GM18502 (cell line): Measurements from ENCODE around the gene KIRREL3.

Source experiments
- ATAC-seq: cut with Tn5 transposase; IDR thresholded peaks from one replicate; pipeline ENCODE4 v1.9.1; 2021; ENCODE audit warnings: mild to moderate bottlenecking; ENCODE audit not compliant: unreplicated experiment, poor library complexity

Gene KIRREL3

DNA sequence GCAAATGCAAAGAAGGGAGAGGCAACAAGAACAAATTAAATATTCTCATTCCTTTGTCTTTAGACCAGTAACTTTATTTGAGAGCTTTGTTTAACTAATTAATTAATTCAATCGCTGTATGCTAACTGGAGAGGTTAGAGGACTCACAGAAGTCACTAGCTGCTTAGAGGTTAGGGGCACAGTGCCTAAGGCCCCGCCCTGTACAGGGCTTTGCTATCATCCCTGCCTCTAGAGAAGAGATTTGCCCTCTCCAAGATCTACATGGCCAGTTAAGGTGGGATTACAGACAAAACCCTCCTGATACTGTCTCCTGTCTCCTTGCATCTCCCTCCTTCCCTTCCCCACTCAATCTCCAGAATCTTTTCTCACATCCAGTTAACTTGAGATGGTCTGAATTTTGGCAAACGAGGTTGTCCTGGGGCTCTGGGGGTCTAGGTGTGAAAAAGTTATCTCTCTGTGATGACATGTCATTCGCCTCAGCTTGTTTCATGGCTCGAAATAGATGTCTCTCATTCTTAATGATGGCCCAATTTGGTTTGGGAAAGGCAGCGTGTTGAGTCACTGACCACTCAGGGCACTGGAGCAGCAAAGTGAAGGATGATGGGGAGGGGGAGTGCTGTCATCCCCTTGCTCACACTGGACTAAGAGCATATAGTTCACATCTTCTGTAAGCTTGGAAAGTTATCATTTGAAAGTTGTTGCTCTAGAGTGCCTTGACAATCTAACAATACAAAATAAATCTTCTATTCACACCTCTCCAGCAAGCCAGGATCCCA, 190.9 kb downstream of the KIRREL3 start:
- no peak for ATAC-seq

DNA sequence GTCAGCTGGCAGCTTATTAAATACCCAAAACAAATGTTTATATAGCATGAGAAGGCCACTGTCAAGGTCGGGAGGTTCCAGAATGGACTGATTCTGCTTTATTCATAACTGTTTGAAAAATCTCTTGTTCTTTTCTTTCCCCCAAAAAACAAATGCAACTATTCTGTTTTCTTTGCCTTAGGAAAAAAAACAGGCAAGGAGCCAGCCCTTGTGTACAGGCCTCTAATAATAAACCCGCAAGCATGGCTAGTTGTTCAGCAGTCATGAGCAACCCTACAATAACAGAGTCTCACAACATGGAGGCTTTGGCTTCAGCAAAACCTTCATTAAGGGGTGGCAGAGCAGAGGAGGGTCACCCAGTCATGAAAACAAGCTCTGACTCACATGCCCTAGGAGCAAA, 191.7 kb downstream of the KIRREL3 start:
- ATAC-seq: no peak

GRCh38 chr11:126808296-126808695, 192.3 kb downstream of the KIRREL3 start:
- ATAC-seq: no peak

DNA sequence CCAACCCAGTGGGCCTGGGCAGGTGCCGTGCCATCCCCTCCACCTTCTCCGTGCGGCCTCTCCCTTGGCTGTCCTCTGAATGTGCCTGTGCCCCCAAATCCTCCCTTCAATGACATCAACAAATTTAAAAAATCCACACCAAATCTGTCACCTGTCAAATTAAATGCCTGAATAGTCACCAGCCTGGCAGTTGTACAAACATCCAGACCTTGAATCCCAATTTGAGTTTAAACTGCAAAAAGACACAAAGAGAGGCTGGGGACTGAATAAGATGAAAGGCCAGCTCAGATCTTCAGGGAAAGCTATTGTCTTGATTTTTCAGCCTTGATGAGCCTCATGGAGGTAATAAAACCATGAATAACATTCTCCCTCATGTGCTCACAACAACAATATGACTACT, 194.7 kb downstream of the KIRREL3 start:
- ATAC-seq: no peak

DNA sequence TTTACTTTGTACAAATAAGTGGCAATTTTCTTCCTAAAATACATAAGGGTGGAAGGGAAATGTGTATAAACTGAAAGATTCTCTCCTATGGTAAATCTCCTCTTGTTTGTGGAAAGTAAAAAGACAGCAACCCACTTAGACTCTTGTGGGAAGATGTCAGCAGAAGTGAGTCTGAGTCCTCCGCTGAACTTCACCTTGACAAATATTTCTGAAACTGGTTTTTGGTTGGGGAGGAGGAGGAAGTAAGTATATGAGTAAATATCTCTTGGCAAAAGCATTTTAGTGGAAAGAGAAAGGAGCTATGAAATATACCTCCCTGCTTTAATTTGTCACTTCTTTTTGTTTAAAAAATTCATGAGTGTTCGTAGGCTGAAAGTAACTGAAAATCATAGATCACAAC, 196.2 kb downstream of the KIRREL3 start:
- no peak for ATAC-seq

GRCh38 chr11:126800009-126800408, 200.6 kb downstream of the KIRREL3 start:
- no peak for ATAC-seq

DNA sequence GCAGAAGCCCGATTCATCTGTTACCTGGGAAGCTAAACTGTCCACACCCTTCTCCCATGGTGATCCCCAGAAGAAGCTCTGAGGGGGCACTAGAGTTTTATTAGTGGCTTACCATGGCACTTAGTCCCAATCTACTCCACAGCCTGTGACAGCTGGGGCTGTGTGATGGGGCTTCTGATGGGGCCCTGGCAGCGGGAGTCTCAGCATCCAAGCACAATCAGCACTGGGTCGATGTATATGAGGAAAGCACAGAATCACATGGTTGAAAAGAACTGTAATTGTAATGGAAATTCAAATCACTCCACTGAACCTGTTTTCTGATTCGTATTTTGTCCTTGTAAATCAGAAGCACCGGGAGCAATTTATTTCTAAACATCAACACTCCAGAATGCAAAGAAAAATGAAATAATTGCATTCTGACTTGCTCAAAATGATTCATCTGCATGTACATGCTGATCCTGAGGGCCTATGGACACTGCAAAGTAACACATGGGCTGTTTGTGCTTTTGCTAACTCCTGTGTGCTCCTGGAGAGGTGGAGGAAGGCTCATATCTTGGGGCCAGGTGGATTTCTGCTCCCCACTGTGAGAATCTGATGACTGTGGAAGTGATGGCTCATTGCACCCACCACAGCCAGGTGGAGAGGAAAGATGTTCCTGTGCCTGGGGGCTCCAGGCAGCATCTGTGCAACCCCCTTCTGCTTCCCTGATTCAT, 203.0 kb downstream of the KIRREL3 start:
- no peak for ATAC-seq

- no peak for ATAC-seq
Observed at GRCh38 chr11:126793596-126793995, 207.0 kb downstream of the KIRREL3 start.

GRCh38 chr11:126791991-126792390, 208.6 kb downstream of the KIRREL3 start:
- no peak for ATAC-seq

DNA sequence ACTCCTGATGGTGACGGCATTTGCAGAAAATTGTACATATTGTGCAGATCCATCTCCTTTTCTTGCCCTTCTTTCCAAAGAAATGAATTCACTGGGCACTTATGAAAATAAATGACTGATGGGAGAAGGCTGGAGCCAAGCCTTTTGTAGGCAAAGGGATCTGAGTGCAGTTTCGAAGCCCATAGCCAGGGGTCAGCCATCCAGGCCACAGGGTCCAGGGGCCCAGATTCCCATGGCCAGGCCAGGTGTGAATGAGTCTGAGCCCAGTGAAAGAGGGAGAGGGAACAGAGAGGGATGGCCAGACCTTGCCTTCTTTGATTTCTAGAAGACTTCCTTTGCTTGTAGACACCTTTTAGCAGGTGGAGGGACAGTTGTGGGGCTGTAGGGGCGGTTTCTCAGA, 209.1 kb downstream of the KIRREL3 start:
- ATAC-seq: no peak

DNA sequence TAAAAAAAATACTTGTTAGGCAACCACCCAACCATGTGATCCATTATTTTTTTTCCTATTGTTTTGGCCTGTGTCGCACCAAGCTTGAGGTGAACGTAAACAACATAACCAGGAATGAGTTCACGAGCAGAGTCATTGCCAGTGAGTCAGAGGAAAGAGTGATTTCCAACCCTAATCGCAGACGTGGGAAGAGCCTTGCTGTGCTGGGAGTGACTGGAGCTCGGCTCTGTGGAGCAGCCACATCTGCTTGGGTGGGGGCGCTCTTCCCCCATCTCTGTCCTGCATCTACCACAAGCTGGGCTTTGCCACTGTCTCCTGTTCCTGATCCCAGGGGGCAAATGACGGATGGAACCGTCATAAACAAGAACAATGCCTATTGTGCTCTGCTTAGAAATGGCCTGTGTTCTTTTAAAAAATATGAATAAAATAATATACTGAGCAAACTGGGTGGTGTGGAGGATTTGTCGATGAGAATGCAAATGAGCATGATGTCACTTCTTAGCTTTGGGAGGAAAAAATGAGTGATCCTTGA, 210.0 kb downstream of the KIRREL3 start:
- no peak for ATAC-seq

- no peak for ATAC-seq
Observed at GRCh38 chr11:126782810-126783209, 217.8 kb downstream of the KIRREL3 start.

- no peak for ATAC-seq
Observed at GRCh38 chr11:126781942-126782341, 218.6 kb downstream of the KIRREL3 start.

DNA sequence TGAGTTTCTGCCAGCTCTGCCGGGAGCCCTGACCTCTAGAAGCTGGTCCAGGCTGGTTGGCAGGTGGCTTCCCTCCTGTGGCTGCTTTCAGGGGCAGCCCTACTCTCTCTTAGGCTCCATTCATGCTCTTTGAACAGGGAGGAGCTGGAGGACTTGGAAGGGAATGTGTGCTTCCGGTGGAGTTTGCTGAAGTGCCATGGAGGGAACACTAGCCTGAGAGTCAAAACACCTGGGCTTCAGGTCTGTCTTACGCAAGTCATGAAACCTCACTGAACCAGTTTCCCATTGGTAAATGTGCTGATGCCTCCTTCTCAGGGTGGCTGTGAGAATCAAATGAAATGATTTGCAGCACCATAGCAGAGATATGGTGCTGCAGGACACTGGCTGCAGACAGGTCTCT, 224.5 kb downstream of the KIRREL3 start:
- no peak for ATAC-seq

GRCh38 chr11:126772267-126772666, 228.3 kb downstream of the KIRREL3 start:
- ATAC-seq: no peak

DNA sequence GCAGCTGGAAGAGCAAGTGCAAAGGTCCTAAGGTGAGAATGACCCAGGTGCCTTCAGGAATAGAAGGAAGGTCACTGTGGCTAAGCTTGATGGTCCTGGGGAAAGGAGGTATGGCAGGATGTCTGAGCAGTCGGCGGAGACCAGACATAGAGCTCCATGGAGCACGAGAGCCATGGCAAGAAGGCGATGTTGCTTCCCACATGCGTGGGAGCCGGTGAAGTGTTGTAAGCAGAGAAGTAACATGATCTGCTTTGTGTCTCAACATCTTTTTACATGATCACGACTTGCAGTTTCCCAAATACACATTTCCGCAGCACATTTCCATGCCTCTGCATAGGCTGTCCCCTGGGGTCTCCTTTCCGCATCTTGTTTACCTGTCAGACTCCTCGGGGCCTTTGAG, 231.9 kb downstream of the KIRREL3 start:
- ATAC-seq: no peak

DNA sequence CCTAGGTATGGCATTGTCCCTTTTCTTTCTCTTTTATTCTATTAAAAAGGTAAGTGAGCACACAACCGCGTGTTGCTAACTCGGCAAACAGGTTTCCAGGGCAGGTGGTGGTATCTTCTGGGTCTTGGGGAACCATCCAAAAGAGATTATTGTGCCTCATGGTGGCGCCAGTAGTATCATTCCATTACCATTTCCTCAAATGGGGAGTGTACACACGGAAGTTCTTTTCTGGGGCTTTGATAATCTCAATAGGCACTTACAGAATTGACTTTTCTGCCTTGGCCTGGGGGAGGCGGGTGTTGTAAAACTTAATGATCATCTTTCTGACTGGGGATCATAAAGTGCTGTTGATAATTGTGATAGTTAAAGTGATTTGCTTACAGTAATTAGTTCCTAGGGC, 234.1 kb downstream of the KIRREL3 start:
- no peak for ATAC-seq

DNA sequence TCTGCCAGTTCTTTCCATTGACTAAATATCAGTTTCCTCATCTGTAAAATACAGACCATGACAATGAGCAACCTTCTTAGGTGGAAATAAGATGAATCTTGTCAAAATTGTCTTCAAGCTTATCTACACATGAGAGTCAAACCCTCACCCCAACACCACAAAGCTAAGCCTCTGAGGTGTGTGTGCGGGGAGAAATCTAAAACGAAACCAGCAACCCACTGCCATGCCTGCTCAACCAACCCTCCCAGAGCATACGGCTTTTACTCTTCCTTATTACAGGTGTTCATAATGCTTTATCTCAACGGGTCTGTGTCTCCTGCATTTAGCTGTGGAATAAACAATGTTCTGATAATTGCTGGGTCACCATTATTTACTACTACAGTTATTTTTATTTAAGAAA, 235.4 kb downstream of the KIRREL3 start:
- no peak for ATAC-seq

GRCh38 chr11:126764231-126764630, 236.3 kb downstream of the KIRREL3 start:
- ATAC-seq: no peak

DNA sequence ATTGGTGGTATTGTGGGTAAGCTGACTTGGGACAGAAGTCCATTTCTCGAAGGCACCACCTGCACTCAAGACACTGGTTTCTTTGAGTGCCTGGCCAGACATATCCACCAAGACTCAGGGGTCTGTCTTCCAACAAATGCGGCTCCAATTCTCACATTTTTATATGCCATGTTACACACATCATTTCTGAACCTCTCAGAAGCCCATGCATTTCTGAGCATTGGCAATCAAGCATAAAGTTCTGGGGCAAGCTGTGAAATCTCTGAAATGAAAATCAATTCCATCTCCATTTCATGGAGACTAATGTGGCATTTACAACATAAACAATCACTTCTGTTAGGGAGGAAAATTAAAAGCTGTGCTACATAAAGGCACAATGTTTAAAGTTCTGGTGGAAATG, 243.7 kb downstream of the KIRREL3 start:
- no peak for ATAC-seq

GRCh38 chr11:126756421-126756820, 244.1 kb downstream of the KIRREL3 start:
- no peak for ATAC-seq

GRCh38 chr11:126755526-126755925, 245.0 kb downstream of the KIRREL3 start:
- no peak for ATAC-seq
